Stimulated activated CD8-positive, alpha-beta memory T cell treated with anti-CD3 and anti-CD28 coated beads, Interleukin-15, amount 100 ng/mL, for 4 hours (primary cell): ENCODE results near the gene MISP.

Experiments used
- DNase-seq, 2 donors: peaks; one replicate each; pipeline ENCODE4 v3.0.0-alpha.2; 2020; ENCODE audit warnings: low read depth in 2 of 2

The MISP gene

GRCh38 chr19:746208-746819 lies 4.6 kb upstream of the MISP start:
- no peak for DNase-seq

GRCh38 chr19:746956-747355 lies 4.0 kb upstream of the MISP start:
- DNase-seq: no peak

- no peak for DNase-seq
Observed at GRCh38 chr19:747432-748273, 3.3 kb upstream of the MISP start.

GRCh38 chr19:748274-748598 lies 2.7 kb upstream of the MISP start:
- no peak for DNase-seq

- DNase-seq: no peak
Observed at GRCh38 chr19:749811-750210, 1.1 kb upstream of the MISP start.

- no peak for DNase-seq
Observed at GRCh38 chr19:751501-752341, 809 bp downstream of the MISP start.

GRCh38 chr19:752652-753517 lies 2.0 kb downstream of the MISP start:
- no peak for DNase-seq

GRCh38 chr19:754530-754929 lies 3.6 kb downstream of the MISP start:
- DNase-seq: no peak

- DNase-seq: no peak
Observed at GRCh38 chr19:755063-755462, 4.2 kb downstream of the MISP start.

- no peak for DNase-seq
Observed at GRCh38 chr19:756236-756635, 5.3 kb downstream of the MISP start.

GRCh38 chr19:756821-757688 lies 6.1 kb downstream of the MISP start:
- DNase-seq: no peak

GRCh38 chr19:757811-758668 lies 7.1 kb downstream of the MISP start:
- no peak for DNase-seq

GRCh38 chr19:763181-763580 lies 12.3 kb downstream of the MISP start:
- DNase-seq: no peak

- no peak for DNase-seq
Observed at GRCh38 chr19:763869-764268, 13.0 kb downstream of the MISP start.

- DNase-seq: no peak
Observed at GRCh38 chr19:764301-764700, 13.4 kb downstream of the MISP start.

GRCh38 chr19:765179-765738 lies 14.3 kb downstream of the MISP start:
- DNase-seq: no peak

GRCh38 chr19:768424-768823 lies 17.5 kb downstream of the MISP start:
- DNase-seq: no peak

GRCh38 chr19:769616-770015 lies 18.7 kb downstream of the MISP start:
- no peak for DNase-seq

GRCh38 chr19:771332-771785 lies 20.4 kb downstream of the MISP start:
- DNase-seq: no peak
